Measurements from ENCODE around the gene REL. TPM values are rescaled to one million over a fixed set of nuclear protein-coding genes. Genes with fewer than 3 reads are reported as not detected.

The REL gene
- total RNA-seq, 1 donor from 2014 or later = 8.7 TPM

GRCh38 chr2:60875520-60875919 is 5.9 kb upstream of the REL start:
- TF ChIP-seq, protein P1, sequence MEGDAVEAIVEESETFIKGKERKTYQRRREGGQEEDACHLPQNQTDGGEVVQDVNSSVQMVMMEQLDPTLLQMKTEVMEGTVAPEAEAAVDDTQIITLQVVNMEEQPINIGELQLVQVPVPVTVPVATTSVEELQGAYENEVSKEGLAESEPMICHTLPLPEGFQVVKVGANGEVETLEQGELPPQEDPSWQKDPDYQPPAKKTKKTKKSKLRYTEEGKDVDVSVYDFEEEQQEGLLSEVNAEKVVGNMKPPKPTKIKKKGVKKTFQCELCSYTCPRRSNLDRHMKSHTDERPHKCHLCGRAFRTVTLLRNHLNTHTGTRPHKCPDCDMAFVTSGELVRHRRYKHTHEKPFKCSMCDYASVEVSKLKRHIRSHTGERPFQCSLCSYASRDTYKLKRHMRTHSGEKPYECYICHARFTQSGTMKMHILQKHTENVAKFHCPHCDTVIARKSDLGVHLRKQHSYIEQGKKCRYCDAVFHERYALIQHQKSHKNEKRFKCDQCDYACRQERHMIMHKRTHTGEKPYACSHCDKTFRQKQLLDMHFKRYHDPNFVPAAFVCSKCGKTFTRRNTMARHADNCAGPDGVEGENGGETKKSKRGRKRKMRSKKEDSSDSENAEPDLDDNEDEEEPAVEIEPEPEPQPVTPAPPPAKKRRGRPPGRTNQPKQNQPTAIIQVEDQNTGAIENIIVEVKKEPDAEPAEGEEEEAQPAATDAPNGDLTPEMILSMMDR (conservative IDR thresholded peaks at IDR 0.05) = no peak
- Mint-ChIP-seq H3K27me3 (ENCODE audit: low read depth) (no peaks in the 10 kb centered on the region), H3K4me1 (peaks cover 2% of the 10 kb centered on the region), H3K36me3 (ENCODE audit: low read depth) (no peaks in the 10 kb centered on the region), H3K9me3 (no peaks in the 10 kb centered on the region), H3K27ac (ENCODE audit: unreplicated experiment) (no peak overlapping the region), H3K4me3 (no peak overlapping the region)
- DNase-seq (ENCODE audit: low read depth, low spot score) = no peak

GRCh38 chr2:60880643-60881046 is 729 bp upstream of the REL start:
- Mint-ChIP-seq H3K9me3 (no peaks in the 10 kb centered on the region), H3K27ac (ENCODE audit: unreplicated experiment) (peak overlapping the region; percentile 79), H3K4me3 (peak overlapping the region; percentile 93)

DNA sequence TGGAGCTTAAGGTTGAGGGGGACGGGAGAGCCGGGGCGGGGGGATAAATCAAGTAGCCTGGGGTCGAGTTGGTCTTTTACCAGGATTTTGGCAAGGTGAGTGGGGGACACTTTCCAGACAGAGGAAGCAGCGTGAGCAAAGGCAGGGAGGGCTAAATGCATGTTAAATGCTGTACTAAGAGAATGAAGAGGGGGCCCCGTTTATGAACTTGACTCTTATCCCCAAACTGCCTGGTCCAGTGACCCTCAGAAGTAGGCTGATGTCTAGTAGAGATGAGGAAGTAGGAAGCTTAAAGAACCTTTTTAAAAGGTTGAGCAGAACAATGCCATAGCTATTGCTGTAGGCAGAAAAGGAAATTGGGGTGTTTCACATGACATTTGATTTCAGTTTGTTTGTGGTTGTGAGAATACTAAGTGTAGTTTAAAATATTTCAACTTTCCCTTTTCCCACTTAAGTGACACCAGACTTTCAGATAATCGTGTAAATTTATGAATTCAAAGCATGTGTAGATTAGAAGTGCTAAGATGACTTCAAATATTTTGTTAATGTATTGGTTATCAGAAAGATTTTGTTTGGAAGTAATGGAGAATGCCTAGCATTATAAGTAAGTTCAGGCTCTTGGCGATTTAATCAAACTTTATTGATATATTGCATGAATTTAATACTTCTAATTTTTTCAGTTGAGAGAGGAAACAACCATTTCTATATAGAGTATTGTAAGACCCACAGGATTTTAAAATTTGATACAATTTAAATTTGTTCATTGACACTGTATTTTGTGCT is 1.8 kb downstream of the REL start:
- H3K4me1 Mint-ChIP-seq = peaks cover 24% of the 10 kb centered on the region
- peak overlapping the region; percentile 93 for H3K4me3 Mint-ChIP-seq
- no peaks in the 10 kb centered on the region for H3K27me3 Mint-ChIP-seq (ENCODE audit: low read depth)
- H3K36me3 Mint-ChIP-seq (ENCODE audit: low read depth) = no peaks in the 10 kb centered on the region
- no peak for DNase-seq (ENCODE audit: low read depth, low spot score)
- no peaks in the 10 kb centered on the region for H3K9me3 Mint-ChIP-seq
- TF ChIP-seq, protein P1 (conservative IDR thresholded peaks at IDR 0.05) = no peak
- no peak overlapping the region for H3K27ac Mint-ChIP-seq (ENCODE audit: unreplicated experiment)

More at GRCh38 chr2:60880643-60881046, 729 bp upstream of the REL start:
- TF ChIP-seq, protein P1 (conservative IDR thresholded peaks at IDR 0.05) = peak; percentile 42
- no peak for DNase-seq (ENCODE audit: low read depth, low spot score)
- Mint-ChIP-seq H3K36me3 (ENCODE audit: low read depth) (no peaks in the 10 kb centered on the region), H3K27me3 (ENCODE audit: low read depth) (no peaks in the 10 kb centered on the region), H3K4me1 (peaks cover 24% of the 10 kb centered on the region)

- TF ChIP-seq, protein P1 (conservative IDR thresholded peaks at IDR 0.05) = no peak
- H3K9me3 Mint-ChIP-seq = no peaks in the 10 kb centered on the region
- DNase-seq (ENCODE audit: low read depth, low spot score) = no peak
- H3K27ac Mint-ChIP-seq (ENCODE audit: unreplicated experiment) = no peak overlapping the region
- no peak overlapping the region for H3K4me3 Mint-ChIP-seq
- H3K27me3 Mint-ChIP-seq (ENCODE audit: low read depth) = no peaks in the 10 kb centered on the region
- H3K4me1 Mint-ChIP-seq = peaks cover 24% of the 10 kb centered on the region
- H3K36me3 Mint-ChIP-seq (ENCODE audit: low read depth) = no peaks in the 10 kb centered on the region
These were observed 2.5 kb downstream of the REL start for GRCh38 chr2:60883896-60884295.

DNA sequence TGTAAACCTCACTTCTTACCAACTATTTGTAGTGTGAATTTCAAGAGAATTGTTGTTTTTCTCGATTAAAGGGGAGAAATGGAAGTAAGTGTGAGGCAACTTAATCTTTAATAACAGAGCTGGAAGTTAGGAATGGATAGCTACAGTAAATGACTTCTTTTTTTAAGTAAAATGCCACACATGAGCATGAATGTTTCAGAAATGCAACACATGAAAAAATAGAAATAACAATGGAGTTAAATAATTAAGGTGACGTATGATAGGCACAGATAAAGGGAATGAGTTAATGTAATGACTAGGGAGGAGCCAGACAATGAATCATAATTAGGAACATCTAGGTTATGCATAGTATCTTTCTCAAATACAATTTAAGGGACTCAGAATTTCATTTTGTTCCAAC is 3.4 kb downstream of the REL start:
- no peaks in the 10 kb centered on the region for H3K9me3 Mint-ChIP-seq
- no peak for DNase-seq (ENCODE audit: low read depth, low spot score)
- H3K27me3 Mint-ChIP-seq (ENCODE audit: low read depth) = no peaks in the 10 kb centered on the region
- TF ChIP-seq, protein P1 (conservative IDR thresholded peaks at IDR 0.05) = no peak
- no peak overlapping the region for H3K27ac Mint-ChIP-seq (ENCODE audit: unreplicated experiment)
- no peak overlapping the region for H3K4me3 Mint-ChIP-seq
- no peaks in the 10 kb centered on the region for H3K36me3 Mint-ChIP-seq (ENCODE audit: low read depth)
- H3K4me1 Mint-ChIP-seq = peaks cover 24% of the 10 kb centered on the region
